ENCODE data around the gene DR1. TPM values are rescaled to one million over a fixed set of nuclear protein-coding genes. Genes with fewer than 3 reads are reported as not detected.

The DR1 gene
- total and polyA plus RNA-seq, 10 of the 15 experiments (the other 5 are each of a cell fraction or from before 2014, with no cell fraction given), result 7.4 to 56.1 (median 35.4) TPM

DNA sequence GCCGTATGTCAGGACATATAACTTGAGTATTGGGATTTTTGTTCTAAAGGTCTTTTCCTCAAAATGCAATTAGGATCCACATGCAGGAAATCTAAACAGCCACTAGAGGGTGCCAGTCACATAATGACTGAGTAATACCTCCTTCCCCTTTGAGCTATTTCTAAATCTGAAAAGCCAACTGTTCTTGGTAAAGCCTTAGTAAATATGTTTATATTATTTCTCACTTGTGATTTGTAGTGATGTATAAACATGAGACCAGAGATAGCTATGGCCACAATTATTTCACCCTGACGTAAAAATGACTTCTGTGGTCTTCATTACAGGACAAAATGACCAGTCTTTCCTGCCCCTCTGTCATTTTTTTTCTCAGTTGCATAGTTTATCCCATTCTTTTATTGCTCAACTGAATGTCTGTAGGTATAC lies 41.0 kb upstream of the DR1 start (continued):
- 0 out of 2 replicates have a peak, but pooled peaks have one; percentile 30 for TF ChIP-seq MXI1 (IDR thresholded peaks at IDR 0.05; ENCODE audit: low read depth, low read length)

GRCh38 chr1:93306920-93307319 lies 38.8 kb upstream of the DR1 start:
- SMC1A ChIA-PET (ENCODE audit: uncharacterized antibody, unreplicated experiment), result no interaction called here

More at GRCh38 chr1:93306920-93307319, 38.8 kb upstream of the DR1 start:
- FAIRE-seq, result no peak
- ChIA-PET CTCF (interaction anchor here (1.4 kb wide), 1 partner anchor 322 kb away, joined by 6 read pairs; no protein-coding TSS in a partner anchor), POLR2A (no interaction called here), RAD21 (ENCODE audit: unreplicated experiment) (no interaction called here)
- Histone ChIP-seq H3K4me3 (no peak overlapping the region), H3K4me2 (ENCODE audit: control insufficient read depth, insufficient read depth) (no peak overlapping the region), H3K27me3 (replicated peaks in 1 of 2; ENCODE audit: control insufficient read depth in 2 of 2, insufficient read depth in 2 of 2, low read length in 1 of 2) (no peaks in the 10 kb centered on the region), H3K4me1 (ENCODE audit: control insufficient read depth, insufficient read depth, low read length) (no peaks in the 10 kb centered on the region), H3K9ac (ENCODE audit: control insufficient read depth, insufficient read depth, low read length) (no peak overlapping the region), H3K79me2 (ENCODE audit: control insufficient read depth, insufficient read depth, low read length) (no peaks in the 10 kb centered on the region), H4K20me1 (ENCODE audit: control insufficient read depth, insufficient read depth) (no peaks in the 10 kb centered on the region), H3K27ac (ENCODE audit: control insufficient read depth, insufficient read depth) (no peak overlapping the region), H3K36me3 (ENCODE audit: control insufficient read depth in 2 of 2, insufficient read depth in 2 of 2, low read length in 1 of 2) (no peaks in the 10 kb centered on the region), H2AFZ (ENCODE audit: control insufficient read depth, low read depth, low read length) (no peak overlapping the region), H3K9me3 (replicated peaks; ENCODE audit: control insufficient read depth, insufficient read depth, low read length) (no peaks in the 10 kb centered on the region)
- ATAC-seq, result no peak
- TF ChIP-seq RELA (IDR thresholded peaks at IDR 0.05; ENCODE audit: borderline replicate concordance, partially characterized antibody), result no peak
- TF ChIP-seq PML (IDR thresholded peaks at IDR 0.05; ENCODE audit: low read length), result no peak
- TF ChIP-seq FOXK2 (IDR thresholded peaks at IDR 0.05), result no peak
- no peak for TF ChIP-seq PAX5 (IDR thresholded peaks at IDR 0.05; ENCODE audit: borderline replicate concordance, low read depth, low read length)
- no peak for TF ChIP-seq NR2C2 (IDR thresholded peaks at IDR 0.05; ENCODE audit: borderline replicate concordance, control insufficient read depth, insufficient read length, low read depth)
- TF ChIP-seq RFX5 (IDR thresholded peaks at IDR 0.05; ENCODE audit: low read depth, low read length), result no peak
- no peak for TF ChIP-seq TBL1XR1 (IDR thresholded peaks at IDR 0.05; ENCODE audit: low read depth, low read length)
- TF ChIP-seq SREBF1 (IDR thresholded peaks at IDR 0.05; ENCODE audit: low read length), result no peak
- TF ChIP-seq FOS (IDR thresholded peaks at IDR 0.05; ENCODE audit: borderline replicate concordance, extremely low read depth, insufficient read length), result no peak
- no peak for TF ChIP-seq RAD51 (IDR thresholded peaks at IDR 0.05)
- TF ChIP-seq, protein P1, sequence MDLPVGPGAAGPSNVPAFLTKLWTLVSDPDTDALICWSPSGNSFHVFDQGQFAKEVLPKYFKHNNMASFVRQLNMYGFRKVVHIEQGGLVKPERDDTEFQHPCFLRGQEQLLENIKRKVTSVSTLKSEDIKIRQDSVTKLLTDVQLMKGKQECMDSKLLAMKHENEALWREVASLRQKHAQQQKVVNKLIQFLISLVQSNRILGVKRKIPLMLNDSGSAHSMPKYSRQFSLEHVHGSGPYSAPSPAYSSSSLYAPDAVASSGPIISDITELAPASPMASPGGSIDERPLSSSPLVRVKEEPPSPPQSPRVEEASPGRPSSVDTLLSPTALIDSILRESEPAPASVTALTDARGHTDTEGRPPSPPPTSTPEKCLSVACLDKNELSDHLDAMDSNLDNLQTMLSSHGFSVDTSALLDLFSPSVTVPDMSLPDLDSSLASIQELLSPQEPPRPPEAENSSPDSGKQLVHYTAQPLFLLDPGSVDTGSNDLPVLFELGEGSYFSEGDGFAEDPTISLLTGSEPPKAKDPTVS (IDR thresholded peaks at IDR 0.05; ENCODE audit: low read depth, low read length), result no peak
- DNase-seq (ENCODE audit: low read depth, low spot score), result no peak
- BruUV-seq (replicated peaks), result no TSS peak
- in situ Hi-C loops (cut with MboI), result loop anchor here (10.0 kb wide), 2 partner anchors 318 to 538 kb away; no protein-coding TSS in a partner anchor
- intact Hi-C loops (cut with micrococcal nuclease; ENCODE audit: unreplicated experiment), result no loop called here

Data from GM12878 (cell line).